Measurements from ENCODE around the gene RBMS1. TPM values are rescaled to one million over a fixed set of nuclear protein-coding genes. Genes with fewer than 3 reads are reported as not detected.
"Not testable (repeated sequence)": the region's sequence is repeated elsewhere in the genome, so short reads cannot be mapped to it uniquely, and the experiment has no call there.

The RBMS1 gene
- total RNA-seq, 4 donors from 2014 or later: 13.5 to 31.6 (median 23.0) TPM

- H3K27me3 ChIP-seq: no peaks in the 10 kb centered on the region
- WGBS, 2 donors (ENCODE audit: low coverage in 1 of 2): 81 to 88% methylated on average over 5 of the region's 5 CpGs
- peak overlapping the region in 1 of 4 donors; percentile 27 for H3K27ac ChIP-seq
- intact Hi-C loops (cut with DNase I; ENCODE audit: low total_unique reads) (no loop called here), in situ Hi-C loops (cut with MboI; ENCODE audit: low pct_ligation_motif_present in 1 of 4, low pct_unique_long_range_greater_than_20kb in 1 of 4, low sequenced_read_pairs in 3 of 4) (no loop called here)
- H3K4me3 ChIP-seq: no peak overlapping the region
- peaks cover 0 to 30% (median 7%) of the 10 kb centered on the region in 4 donors for H3K4me1 ChIP-seq
- no peaks in the 10 kb centered on the region for H3K9me3 ChIP-seq
- no peak for TF ChIP-seq POLR2A (IDR thresholded peaks at IDR 0.05)
- no peak for TF ChIP-seq EP300 (IDR thresholded peaks at IDR 0.05; ENCODE audit: low read depth)
- TF ChIP-seq POLR2AphosphoS5 (IDR thresholded peaks at IDR 0.05): no peak
- TF ChIP-seq CTCF (IDR thresholded peaks at IDR 0.05): no peak
- H3K36me3 ChIP-seq: no peaks in the 10 kb centered on the region
- DNase-seq: no peak
These were observed 36.0 kb downstream of the RBMS1 start for GRCh38 chr2:160457588-160457987.

GRCh38 chr2:160454070-160454797 is 39.4 kb downstream of the RBMS1 start:
- DNase-seq: no peak
- Histone ChIP-seq H3K27me3 (no peaks in the 10 kb centered on the region), H3K27ac (no peak overlapping the region), H3K4me3 (no peak overlapping the region), H3K9me3 (no peaks in the 10 kb centered on the region), H3K4me1 (peaks cover 0 to 25% (median 7%) of the 10 kb centered on the region in 4 donors), H3K36me3 (no peaks in the 10 kb centered on the region)
- in situ Hi-C loops (cut with MboI; ENCODE audit: low pct_ligation_motif_present in 1 of 4, low pct_unique_long_range_greater_than_20kb in 1 of 4, low sequenced_read_pairs in 3 of 4) (no loop called here), intact Hi-C loops (cut with DNase I; ENCODE audit: low total_unique reads) (no loop called here)
- TF ChIP-seq POLR2A (IDR thresholded peaks at IDR 0.05) (no peak), POLR2AphosphoS5 (IDR thresholded peaks at IDR 0.05) (no peak), CTCF (IDR thresholded peaks at IDR 0.05) (no peak), EP300 (IDR thresholded peaks at IDR 0.05; ENCODE audit: low read depth) (no peak)
- WGBS, 2 donors (ENCODE audit: low coverage in 1 of 2): 80 to 84% methylated on average over 2 of the region's 2 CpGs

- no peak overlapping the region for H3K27ac ChIP-seq
- peaks cover 0 to 18% (median 7%) of the 10 kb centered on the region in 4 donors for H3K4me1 ChIP-seq
- intact Hi-C loops (cut with DNase I; ENCODE audit: low total_unique reads): no loop called here
- no peaks in the 10 kb centered on the region for H3K9me3 ChIP-seq
- H3K27me3 ChIP-seq: no peaks in the 10 kb centered on the region
- no peak for DNase-seq
- WGBS, 2 donors (ENCODE audit: low coverage in 1 of 2): 75 to 85% methylated on average over 3 of the region's 3 CpGs
- no peak overlapping the region for H3K4me3 ChIP-seq
- in situ Hi-C loops (cut with MboI; ENCODE audit: low pct_ligation_motif_present in 1 of 4, low pct_unique_long_range_greater_than_20kb in 1 of 4, low sequenced_read_pairs in 3 of 4): no loop called here
- no peaks in the 10 kb centered on the region for H3K36me3 ChIP-seq
- TF ChIP-seq POLR2AphosphoS5 (IDR thresholded peaks at IDR 0.05) (no peak), POLR2A (IDR thresholded peaks at IDR 0.05) (no peak)
These were observed 40.3 kb downstream of the RBMS1 start for GRCh38 chr2:160453111-160453820.

- TF ChIP-seq CTCF (IDR thresholded peaks at IDR 0.05): no peak
- no peak for TF ChIP-seq POLR2AphosphoS5 (IDR thresholded peaks at IDR 0.05)
- DNase-seq: no peak
- no peak overlapping the region for H3K27ac ChIP-seq
- in situ Hi-C loops (cut with MboI; ENCODE audit: low pct_ligation_motif_present in 1 of 4, low pct_unique_long_range_greater_than_20kb in 1 of 4, low sequenced_read_pairs in 3 of 4): no loop called here
- H3K27me3 ChIP-seq: no peaks in the 10 kb centered on the region
- intact Hi-C loops (cut with DNase I; ENCODE audit: low total_unique reads): no loop called here
- H3K36me3 ChIP-seq: no peaks in the 10 kb centered on the region
- H3K9me3 ChIP-seq: no peaks in the 10 kb centered on the region
- no peak overlapping the region for H3K4me3 ChIP-seq
- H3K4me1 ChIP-seq: peaks cover 0 to 9% (median 4%) of the 10 kb centered on the region in 4 donors
These were observed 43.1 kb downstream of the RBMS1 start for GRCh38 chr2:160450486-160450885.

- in situ Hi-C loops (cut with MboI; ENCODE audit: low pct_ligation_motif_present in 1 of 4, low pct_unique_long_range_greater_than_20kb in 1 of 4, low sequenced_read_pairs in 3 of 4); DNase-seq; H3K36me3 ChIP-seq; H3K9me3 ChIP-seq; H3K27ac ChIP-seq; H3K4me1 ChIP-seq; H3K27me3 ChIP-seq; H3K4me3 ChIP-seq; intact Hi-C loops (cut with DNase I; ENCODE audit: low total_unique reads): not testable (repeated sequence)
- WGBS, 2 donors (ENCODE audit: low coverage in 1 of 2): 93% methylated on average over 10 of the region's 29 CpGs; no CpG with 5 or more reads in 1 of the 2 donors
These were observed 44.8 kb downstream of the RBMS1 start for GRCh38 chr2:160448821-160449220.
